ENCODE data around the gene NGRN.

DNA sequence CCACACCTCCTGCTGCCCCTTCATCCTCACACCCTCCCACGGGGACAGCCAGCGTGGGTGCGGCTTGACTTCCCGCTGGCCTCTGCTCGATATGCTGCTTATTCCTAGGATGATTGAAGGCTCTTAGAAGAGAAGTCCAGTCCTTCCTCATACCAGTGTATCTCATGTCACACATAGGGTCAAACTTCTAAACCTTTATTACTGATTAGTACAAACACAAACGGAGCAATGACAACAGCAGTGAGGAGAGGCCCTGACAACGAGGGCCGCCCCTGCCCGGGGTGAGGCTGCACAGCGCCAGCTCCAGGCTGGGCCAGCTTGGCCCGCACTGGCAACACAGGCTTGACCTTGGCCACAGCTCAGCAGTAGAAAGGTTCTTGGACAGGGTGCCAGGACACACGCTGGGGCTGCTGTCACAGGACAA, 35.4 kb upstream of the NGRN start:
- TF ChIP-seq CTCF (conservative IDR thresholded peaks at IDR 0.05; ENCODE audit: low read length) (no peak), EZH2phosphoT487 (IDR thresholded peaks at IDR 0.05; ENCODE audit: borderline replicate concordance, low read depth, low read length) (no peak)

Data from OCI-LY7 (cell line).